Endothelial cell of umbilical vein (primary cell): ENCODE results near the gene PRR14. TPM values are rescaled to one million over a fixed set of nuclear protein-coding genes. Genes with fewer than 3 reads are reported as not detected.

Source experiments
- BruUV-seq: library from RNA; stranded (reverse); fragments of 400-500 nt; replicated peaks from 2 replicates; lab custom pipeline; 2021; lab: Mats Ljungman, UMichigan
- CTCF ChIA-PET: fragments of 300-600, 350-600 bp; sonication (Branson Sonifier 250); formaldehyde crosslinking; loops from one replicate; lab custom pipeline; 2021; ENCODE audit warnings: antibody characterized with exemption, inconsistent platforms; lab: Charles Lee
- POLR2A ChIA-PET: fragments of 300-600, 350-600 bp; sonication (Branson Sonifier 250); formaldehyde crosslinking; loops from one replicate; lab custom pipeline; 2021; ENCODE audit warnings: antibody characterized with exemption, inconsistent platforms; lab: Charles Lee
- DNase-seq: peaks from one replicate; pipeline ENCODE4 v3.0.0-alpha.2; 2011; ENCODE audit warnings: low read depth, low spot score
- FAIRE-seq: peaks from 2 replicates; lab custom pipeline; 2011; peaks lifted over from hg19 to GRCh38; lab: Jason Lieb, UNC
- H2AFZ ChIP-seq: 2 replicates; pipeline ENCODE4 v1.6.0; 2012; ENCODE audit warnings: low read depth, low read length, control low read depth, inconsistent platforms
- H3K27ac ChIP-seq: 2 replicates; pipeline ENCODE4 v1.5.1; 2011; ENCODE audit warnings: low read depth, mild to moderate bottlenecking, control low read depth, low read length, moderate library complexity; ENCODE audit not compliant: insufficient read depth
- H3K27me3 ChIP-seq, 2 experiments: 2 replicates each; pipeline versions ENCODE4 v1.6.0 to v1.6.1; 2011; ENCODE audit warnings: low read length in 2 of 2, mixed read lengths in 1 of 2; ENCODE audit not compliant: control insufficient read depth in 2 of 2, insufficient read depth in 2 of 2
- H3K36me3 ChIP-seq, 2 experiments: 2 replicates in 1 of 2; 3 replicates in 1 of 2; pipeline ENCODE4 v1.5.1; 2011; ENCODE audit warnings: low read length in 2 of 2, mild to moderate bottlenecking in 1 of 2, moderate library complexity in 1 of 2; ENCODE audit not compliant: control insufficient read depth in 2 of 2, insufficient read depth in 2 of 2; ENCODE audit errors: extremely low read depth in 1 of 2
- H3K4me1 ChIP-seq: 3 replicates; pipeline ENCODE4 v1.5.1; 2011; ENCODE audit warnings: mild to moderate bottlenecking, low read length; ENCODE audit not compliant: control insufficient read depth, insufficient read depth; ENCODE audit errors: extremely low read depth
- H3K4me2 ChIP-seq: 2 replicates; pipeline ENCODE4 v1.6.1; 2011; ENCODE audit warnings: low read length, control low read depth, mixed read lengths; ENCODE audit not compliant: insufficient read depth
- H3K4me3 ChIP-seq, 3 experiments: fragments of 200-600 bp in 1 of 3; sonication (generic), shearing (Covaris generic) in 1 of 3; replicated peaks in 1 of 3; 2 replicates each; pipeline ENCODE4 v1.5.1; 2011 to 2016; ENCODE audit warnings: control low read depth in 3 of 3, low read length in 3 of 3, mild to moderate bottlenecking in 2 of 3, inconsistent platforms in 1 of 3, low read depth in 1 of 3, moderate library complexity in 1 of 3; ENCODE audit not compliant: insufficient read depth in 1 of 3
- H3K79me2 ChIP-seq: 2 replicates; pipeline ENCODE4 v1.6.0; 2012; ENCODE audit warnings: low read length, inconsistent platforms; ENCODE audit not compliant: control insufficient read depth, insufficient read depth
- H3K9ac ChIP-seq: replicated peaks from 2 replicates; pipeline ENCODE3; 2011; ENCODE audit warnings: low read length, control low read depth; ENCODE audit not compliant: insufficient read depth; ENCODE audit errors: extremely low read depth
- H3K9me1 ChIP-seq: replicated peaks from 3 replicates; pipeline ENCODE4 v1.6.0; 2011; ENCODE audit warnings: mild to moderate bottlenecking, low read length; ENCODE audit not compliant: control insufficient read depth, insufficient read depth; ENCODE audit errors: extremely low read depth
- H3K9me3 ChIP-seq: replicated peaks from 2 replicates; pipeline ENCODE4 v1.5.1; 2012; ENCODE audit warnings: low read length, inconsistent platforms; ENCODE audit not compliant: control insufficient read depth, insufficient read depth
- H4K20me1 ChIP-seq: replicated peaks from 2 replicates; pipeline ENCODE3; 2011; ENCODE audit warnings: mild to moderate bottlenecking, low read length; ENCODE audit not compliant: control insufficient read depth, insufficient read depth; ENCODE audit errors: extremely low read depth
- CTCF ChIP-seq, 2 donors: IDR thresholded peaks; 1 replicate in 1 of 2; 2 replicates in 1 of 2; pipeline ENCODE4 v1.5.1; 2011; ENCODE audit warnings: low read length in 2 of 2, mild to moderate bottlenecking in 2 of 2, moderate library complexity in 2 of 2, control low read depth in 1 of 2, inconsistent platforms in 1 of 2, low read depth in 1 of 2; ENCODE audit not compliant: insufficient read depth in 1 of 2; ENCODE audit errors: extremely low read depth in 1 of 2
- EZH2 ChIP-seq: IDR thresholded peaks from 2 replicates; pipeline ENCODE4 v1.6.1; 2012; ENCODE audit warnings: borderline replicate concordance, low read depth, mild to moderate bottlenecking, moderate library complexity, low read length, inconsistent platforms; ENCODE audit not compliant: severe bottlenecking
- FOS ChIP-seq: IDR thresholded peaks from 2 replicates; pipeline ENCODE4 v1.6.1; 2011; ENCODE audit warnings: mild to moderate bottlenecking, low read length, moderate library complexity, borderline replicate concordance; ENCODE audit not compliant: insufficient read depth
- GATA2 ChIP-seq: IDR thresholded peaks from 2 replicates; pipeline ENCODE4 v1.7.0; 2011; ENCODE audit warnings: low read depth, mild to moderate bottlenecking, moderate library complexity, mixed read lengths, low read length; ENCODE audit not compliant: insufficient read length, insufficient read depth
- JUN ChIP-seq: IDR thresholded peaks from 2 replicates; pipeline ENCODE4 v1.6.1; 2011; ENCODE audit warnings: borderline replicate concordance, low read depth; ENCODE audit not compliant: insufficient read length, insufficient read depth
- MAX ChIP-seq: IDR thresholded peaks from 2 replicates; pipeline ENCODE4 v1.6.1; 2011; ENCODE audit not compliant: insufficient read depth, insufficient read length
- MYC ChIP-seq: IDR thresholded peaks from one replicate; pipeline ENCODE4 v1.6.1; 2011; ENCODE audit warnings: mild to moderate bottlenecking, low read depth, low read length
- POLR2A ChIP-seq: IDR thresholded peaks from 2 replicates; pipeline ENCODE4 v1.6.1; 2012; ENCODE audit warnings: low read depth, mild to moderate bottlenecking, control low read depth, low read length
- POLR2AphosphoS5 ChIP-seq: IDR thresholded peaks from 2 replicates; pipeline ENCODE4 v1.6.1; 2012; ENCODE audit warnings: low read depth, mild to moderate bottlenecking, control low read depth, low read length, moderate library complexity; ENCODE audit not compliant: insufficient read depth
- dilution Hi-C: fragments of 300-500 bp; cut with MboI; formaldehyde crosslinking; loops from one replicate; pipeline ENCODE4 v1.15.0; 2019; ENCODE audit warnings: low sequenced_read_pairs; ENCODE audit not compliant: extremely low pct_ligation_motif_present
- intact Hi-C: fragments of 100-400 bp; cut with micrococcal nuclease; formaldehyde crosslinking; loops from one replicate; pipeline ENCODE4 v1.10.0; 2022
- polyA plus RNA-seq, 4 experiments: library from polyadenylated mRNA; depleted of rRNA in 3 of 4; stranded (reverse) in 3 of 4; unstranded in 1 of 4; fragments of >200 nt; gene quantifications; 2 replicates each; pipeline versions ENCODE4 v1.2.1 to v1.2.3, GENCODE V29; 2011 to 2012; ENCODE audit warnings: missing spikeins in 1 of 4
- total RNA-seq: library from RNA; stranded (reverse); gene quantifications from 2 replicates; pipeline ENCODE4 v1.2.3, GENCODE V29; 2021

PRR14 gene
- total and polyA plus RNA-seq, 2 donors (not counting 3 experiments of a cell fraction or from before 2014, with no cell fraction given) = 17.0 to 70.0 TPM

- no peak for FAIRE-seq
- DNase-seq = no peak
- H3K36me3 ChIP-seq = peaks cover 5 to 37% of the 10 kb centered on the region in 2 experiments
- H3K4me2 ChIP-seq = peak overlapping the region; percentile 28
- intact Hi-C loops (loop anchor here (5.0 to 10.0 kb wide), 2 partner anchors 130 to 562 kb away; partner anchors contain the start of genes TBX6, YPEL3 and ZNF768), dilution Hi-C loops (no loop called here)
- peak overlapping the region; percentile 8 for H2AFZ ChIP-seq
- H3K27me3 ChIP-seq = no peaks in the 10 kb centered on the region
- H3K9me1 ChIP-seq = no peaks in the 10 kb centered on the region
- H3K9ac ChIP-seq = peak overlapping the region; percentile 0
- no TSS peak for BruUV-seq
- ChIA-PET CTCF (no interaction called here), POLR2A (no interaction called here)
- TF ChIP-seq MYC (no peak), POLR2A (peak; percentile 74)
- H3K4me3 ChIP-seq = peak overlapping the region in 2 of 3 experiments; percentile 22 to 27
- peaks cover 21% of the 10 kb centered on the region for H3K4me1 ChIP-seq
- no peaks in the 10 kb centered on the region for H4K20me1 ChIP-seq
- no peaks in the 10 kb centered on the region for H3K9me3 ChIP-seq
- peaks cover 28% of the 10 kb centered on the region for H3K79me2 ChIP-seq
- peak overlapping the region; percentile 30 for H3K27ac ChIP-seq
These were observed 6.5 kb downstream of the PRR14 start for GRCh38 chr16:30656974-30657865.

- Histone ChIP-seq H3K4me1 (peaks cover 21% of the 10 kb centered on the region), H3K9ac (peak within 1 kb of the TSS; percentile 98), H3K79me2 (peaks cover 35% of the 10 kb centered on the region), H3K9me3 (no peaks in the 10 kb centered on the region), H3K27ac (peak within 1 kb of the TSS; percentile 96), H3K4me2 (peak within 1 kb of the TSS; percentile 28), H2AFZ (peak within 1 kb of the TSS; percentile 58), H3K27me3 (no peaks in the 10 kb centered on the region), H4K20me1 (no peaks in the 10 kb centered on the region), H3K4me3 (peak within 1 kb of the TSS; percentile 40 to 90 (median 59)), H3K9me1 (no peaks in the 10 kb centered on the region), H3K36me3 (peaks cover 11 to 44% of the 10 kb centered on the region in 2 experiments)
- dilution Hi-C loops (no loop called here), intact Hi-C loops (loop anchor here (1.0 to 10.0 kb wide), 10 partner anchors 8 to 593 kb away; partner anchors contain the start of genes ALDOA, FBXL19, PRR14 and TBC1D10B)
- ChIA-PET CTCF (interaction anchor here (1.0 to 2.5 kb wide), 7 partner anchors 8 to 228 kb away, joined by 3 to 26 read pairs (median 6); partner anchors contain the start of genes DCTPP1 and PRR14), POLR2A (interaction anchor here (0.9 to 1.2 kb wide), 4 partner anchors 8 to 147 kb away, joined by 3 to 5 read pairs (median 4); partner anchors contain the start of gene SRCAP)
- FAIRE-seq = peak; percentile 99
- no peak for TF ChIP-seq MAX
- TF ChIP-seq GATA2 = no peak
- peak; percentile 40 for TF ChIP-seq FOS
- TF ChIP-seq JUN = no peak
- TF ChIP-seq CTCF (IDR thresholded peaks at IDR 0.05; ENCODE audit: extremely low read depth in 1 of 2, insufficient read depth in 1 of 2, low read depth in 1 of 2, low read length in 2 of 2) = peak; percentile 91 to 98
- no peak for TF ChIP-seq EZH2
- peak; percentile 76 for TF ChIP-seq POLR2AphosphoS5
- TF ChIP-seq POLR2A = peak; percentile 87
- no peak for TF ChIP-seq MYC
- no TSS peak for BruUV-seq
- DNase-seq = peak; percentile 100
These were observed 7.3 kb downstream of the PRR14 start, which contains the start of gene FBRS for GRCh38 chr16:30657866-30658730. FBRS (plus strand) TSS chr16:30658431; CDS start chr16:30659519, 1,088 bp downstream.
